ENCODE results near the gene SLC25A44.
A peak's percentile ranks its signal among the peaks of the same experiment; 100 is the strongest.
"Not testable (repeated sequence)": the region's sequence is repeated elsewhere in the genome, so short reads cannot be mapped to it uniquely, and the experiment has no call there.

SLC25A44 gene

GRCh38 chr1:156212130-156212529 lies 18.2 kb downstream of the SLC25A44 start:
- no peak for DNase-seq

- peak; percentile 98 for DNase-seq
Observed at GRCh38 chr1:156212833-156213643, 19.1 kb downstream of the SLC25A44 start, which contains the start of gene PMF1. Gene PMF1 (plus strand): TSS chr1:156213007. CDS start chr1:156213016, 9 bp downstream.

- no peak for DNase-seq
Observed at GRCh38 chr1:156213644-156213966, 19.7 kb downstream of the SLC25A44 start.

- DNase-seq = peak; percentile 23
Observed at GRCh38 chr1:156214024-156214748, 20.3 kb downstream of the SLC25A44 start.

GRCh38 chr1:156216361-156217086 lies 22.6 kb downstream of the SLC25A44 start:
- not testable (repeated sequence) for DNase-seq

GRCh38 chr1:156217871-156218270 lies 24.0 kb downstream of the SLC25A44 start:
- DNase-seq = peak; percentile 65

GRCh38 chr1:156220226-156220625 lies 26.3 kb downstream of the SLC25A44 start:
- no peak for DNase-seq

GRCh38 chr1:156221986-156222692 lies 28.2 kb downstream of the SLC25A44 start:
- DNase-seq = no peak

- DNase-seq = no peak
Observed at GRCh38 chr1:156225677-156226014, 31.7 kb downstream of the SLC25A44 start.

- DNase-seq = no peak
Observed at GRCh38 chr1:156226116-156226538, 32.2 kb downstream of the SLC25A44 start.

GRCh38 chr1:156226782-156227181 lies 32.9 kb downstream of the SLC25A44 start:
- no peak for DNase-seq

- DNase-seq = no peak
Observed at GRCh38 chr1:156228501-156228900, 34.6 kb downstream of the SLC25A44 start.

- peak; percentile 69 for DNase-seq
Observed at GRCh38 chr1:156229809-156230472, 36.0 kb downstream of the SLC25A44 start.

GRCh38 chr1:156230473-156230837 lies 36.6 kb downstream of the SLC25A44 start:
- no peak for DNase-seq

- peak; percentile 35 for DNase-seq
Observed at GRCh38 chr1:156232201-156232894, 38.4 kb downstream of the SLC25A44 start.

- DNase-seq = no peak
Observed at GRCh38 chr1:156233426-156234127, 39.7 kb downstream of the SLC25A44 start.

- no peak for DNase-seq
Observed at GRCh38 chr1:156236164-156236563, 42.3 kb downstream of the SLC25A44 start.

- DNase-seq = no peak
Observed at GRCh38 chr1:156238248-156238647, 44.3 kb downstream of the SLC25A44 start.

GRCh38 chr1:156241311-156241811 lies 47.5 kb downstream of the SLC25A44 start:
- DNase-seq = no peak

GRCh38 chr1:156241926-156242325 lies 48.0 kb downstream of the SLC25A44 start, which contains the start of gene BGLAP:
Gene BGLAP (plus strand): TSS chr1:156242184. CDS start chr1:156242232, 48 bp downstream.
- DNase-seq = no peak

- DNase-seq = no peak
Observed at GRCh38 chr1:156242738-156243137, 48.8 kb downstream of the SLC25A44 start.
